Thoracic aorta (tissue), 2 donors: ENCODE measurements around the gene CSTF1. TPM values are rescaled to one million over a fixed set of nuclear protein-coding genes. Genes with fewer than 3 reads are reported as not detected.

Source experiments
- ATAC-seq: fragments of 150-250 bp; one replicate; pipeline ENCODE4 v1.8.0; 2017; ENCODE audit warnings: low read depth; ENCODE audit not compliant: insufficient number of reproducible peaks, low FRiP score
- DNase-seq: peaks from one replicate; pipeline ENCODE4 v3.0.0-alpha.2; 2020; ENCODE audit warnings: low spot score
- H3K27ac ChIP-seq, 2 donors: fragments of 200-600 bp; sonication (generic); 1 replicate in 1 of 2; 2 replicates in 1 of 2; pipeline ENCODE4 v1.5.1; 2016; ENCODE audit warnings: mild to moderate bottlenecking in 2 of 2, moderate library complexity in 2 of 2
- H3K27me3 ChIP-seq: fragments of 200-600 bp; sonication (generic); replicated peaks from 2 replicates; pipeline ENCODE4 v1.6.0; 2016; ENCODE audit warnings: mild to moderate bottlenecking; ENCODE audit not compliant: insufficient read depth
- H3K36me3 ChIP-seq: fragments of 200-600 bp; sonication (generic); one replicate; pipeline ENCODE4 v1.5.1; 2016
- H3K4me1 ChIP-seq, 2 donors: fragments of 200-600 bp; sonication (generic); 1 replicate in 1 of 2; 2 replicates in 1 of 2; pipeline versions ENCODE4 v1.5.1 to v1.6.0; 2016; ENCODE audit warnings: low read depth in 2 of 2, mild to moderate bottlenecking in 1 of 2; ENCODE audit not compliant: control insufficient read depth in 1 of 2
- H3K4me3 ChIP-seq: fragments of 200-600 bp; sonication (generic); 2 replicates; pipeline ENCODE4 v1.5.1; 2016; ENCODE audit warnings: mild to moderate bottlenecking
- H3K9me3 ChIP-seq: fragments of 200-600 bp; sonication (generic); 2 replicates; pipeline ENCODE4 v1.5.1; 2016
- total RNA-seq, 2 donors: library from RNA; depleted of rRNA; stranded (reverse); fragments of >200 nt; gene quantifications; one replicate each; pipeline versions ENCODE4 v1.1.0 to v1.2.3, GENCODE V29; 2016
- TF ChIP-seq, protein P1 (sequence below): fragments of 200-600 bp; sonication (generic); IDR thresholded peaks from one replicate; pipeline ENCODE4 v1.5.1; 2019; ENCODE audit warnings: antibody characterized with exemption

Gene CSTF1
- total RNA-seq, 2 donors from 2014 or later = 4.6 to 22.5 TPM

DNA sequence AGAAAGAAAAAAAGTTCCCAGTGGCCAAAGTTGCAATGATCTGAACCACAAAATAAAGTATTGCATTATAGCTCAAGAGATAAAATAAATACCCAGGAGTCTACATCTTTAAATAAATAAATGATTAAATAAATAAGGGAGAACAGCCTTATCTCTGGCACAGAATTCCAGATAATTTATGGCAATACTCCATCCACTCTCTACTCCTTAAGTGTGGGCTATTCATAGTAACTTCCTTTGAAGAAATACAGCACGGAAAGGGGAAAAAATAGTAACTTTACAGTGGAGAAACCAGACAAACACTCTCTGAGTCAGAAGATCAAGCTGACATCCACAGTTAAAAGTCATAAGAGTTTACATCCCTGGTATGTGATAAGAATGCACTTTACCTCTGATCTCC, 12.1 kb upstream of the CSTF1 start:
- Histone ChIP-seq H3K27ac (no peak overlapping the region), H3K9me3 (no peaks in the 10 kb centered on the region), H3K27me3 (no peaks in the 10 kb centered on the region), H3K4me3 (no peak overlapping the region), H3K4me1 (peaks cover 7 to 8% of the 10 kb centered on the region in 2 donors), H3K36me3 (no peaks in the 10 kb centered on the region)
- ATAC-seq (no peak), DNase-seq (no peak)
- TF ChIP-seq, protein P1, sequence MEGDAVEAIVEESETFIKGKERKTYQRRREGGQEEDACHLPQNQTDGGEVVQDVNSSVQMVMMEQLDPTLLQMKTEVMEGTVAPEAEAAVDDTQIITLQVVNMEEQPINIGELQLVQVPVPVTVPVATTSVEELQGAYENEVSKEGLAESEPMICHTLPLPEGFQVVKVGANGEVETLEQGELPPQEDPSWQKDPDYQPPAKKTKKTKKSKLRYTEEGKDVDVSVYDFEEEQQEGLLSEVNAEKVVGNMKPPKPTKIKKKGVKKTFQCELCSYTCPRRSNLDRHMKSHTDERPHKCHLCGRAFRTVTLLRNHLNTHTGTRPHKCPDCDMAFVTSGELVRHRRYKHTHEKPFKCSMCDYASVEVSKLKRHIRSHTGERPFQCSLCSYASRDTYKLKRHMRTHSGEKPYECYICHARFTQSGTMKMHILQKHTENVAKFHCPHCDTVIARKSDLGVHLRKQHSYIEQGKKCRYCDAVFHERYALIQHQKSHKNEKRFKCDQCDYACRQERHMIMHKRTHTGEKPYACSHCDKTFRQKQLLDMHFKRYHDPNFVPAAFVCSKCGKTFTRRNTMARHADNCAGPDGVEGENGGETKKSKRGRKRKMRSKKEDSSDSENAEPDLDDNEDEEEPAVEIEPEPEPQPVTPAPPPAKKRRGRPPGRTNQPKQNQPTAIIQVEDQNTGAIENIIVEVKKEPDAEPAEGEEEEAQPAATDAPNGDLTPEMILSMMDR = no peak

DNA sequence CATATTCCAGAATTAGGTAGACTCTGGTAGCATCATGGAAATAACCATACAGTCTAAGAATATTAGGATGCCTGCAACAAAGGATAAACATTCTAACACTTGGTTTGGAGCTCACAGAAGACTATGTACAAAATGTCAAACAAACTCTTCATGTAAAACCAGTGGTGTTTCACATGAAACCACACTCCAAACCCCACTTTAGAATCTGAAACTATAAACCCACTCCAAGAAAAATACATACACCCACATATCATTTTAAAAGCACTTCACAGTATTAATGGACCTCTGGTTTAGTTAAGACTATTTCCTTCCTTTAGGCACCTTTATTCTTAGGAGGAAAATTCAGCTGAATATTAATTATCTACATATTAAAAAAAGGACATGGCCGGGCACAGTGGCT, 10.9 kb upstream of the CSTF1 start:
- DNase-seq = no peak
- no peak for ATAC-seq
- Histone ChIP-seq H3K27ac (no peak overlapping the region), H3K4me3 (no peak overlapping the region), H3K9me3 (no peaks in the 10 kb centered on the region), H3K4me1 (peaks cover 7 to 8% of the 10 kb centered on the region in 2 donors), H3K36me3 (no peaks in the 10 kb centered on the region), H3K27me3 (no peaks in the 10 kb centered on the region)
- TF ChIP-seq, protein P1 = no peak

DNA sequence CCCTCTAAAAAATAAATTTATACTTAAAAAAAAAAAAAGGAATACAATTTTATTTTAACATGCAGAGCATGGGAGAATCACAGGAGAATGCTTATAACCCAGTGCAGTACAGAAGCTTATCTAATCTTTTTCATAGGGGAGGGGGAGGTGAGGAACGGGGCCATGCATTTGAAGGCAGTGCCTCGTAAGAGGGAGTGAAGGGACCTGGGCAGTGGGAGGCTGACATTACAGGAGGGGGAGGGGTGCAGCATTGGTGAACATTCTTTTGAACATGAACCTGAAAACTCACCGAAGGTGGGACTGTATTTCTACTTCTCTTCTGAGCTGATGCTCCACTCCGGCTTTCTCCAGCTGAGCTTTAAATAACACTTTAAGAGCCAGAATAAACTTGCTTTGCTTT, 9.7 kb upstream of the CSTF1 start:
- TF ChIP-seq, protein P1 = no peak
- Histone ChIP-seq H3K4me3 (no peak overlapping the region), H3K27ac (no peak overlapping the region), H3K36me3 (no peaks in the 10 kb centered on the region), H3K9me3 (no peaks in the 10 kb centered on the region), H3K4me1 (peaks cover 7 to 8% of the 10 kb centered on the region in 2 donors), H3K27me3 (no peaks in the 10 kb centered on the region)
- ATAC-seq (no peak), DNase-seq (no peak)

DNA sequence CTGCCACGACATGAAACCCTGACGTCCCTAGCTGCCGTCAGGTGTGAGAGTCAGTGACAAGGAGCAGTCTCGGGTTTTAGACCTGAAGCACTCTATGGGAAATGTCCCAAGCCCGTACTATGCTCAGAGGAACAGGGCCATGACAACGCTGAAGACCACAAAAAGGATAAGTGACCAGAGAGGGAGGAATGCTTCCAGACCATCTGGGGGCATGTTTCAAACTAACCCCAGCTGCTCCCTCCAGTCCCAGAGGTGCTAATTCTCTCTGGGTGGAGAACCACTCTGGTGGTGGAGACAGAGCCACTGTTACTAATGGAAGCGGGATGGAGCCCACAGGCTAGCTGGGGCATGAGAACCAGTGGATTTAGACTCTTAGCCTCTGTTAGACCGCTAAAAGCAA, 9.1 kb upstream of the CSTF1 start:
- H3K27ac ChIP-seq = no peak overlapping the region
- DNase-seq = no peak
- no peak for ATAC-seq
- H3K4me3 ChIP-seq = no peak overlapping the region
- H3K36me3 ChIP-seq = no peaks in the 10 kb centered on the region
- H3K27me3 ChIP-seq = no peaks in the 10 kb centered on the region
- TF ChIP-seq, protein P1 = no peak
- no peaks in the 10 kb centered on the region for H3K9me3 ChIP-seq
- peaks cover 7 to 8% of the 10 kb centered on the region in 2 donors for H3K4me1 ChIP-seq

DNA sequence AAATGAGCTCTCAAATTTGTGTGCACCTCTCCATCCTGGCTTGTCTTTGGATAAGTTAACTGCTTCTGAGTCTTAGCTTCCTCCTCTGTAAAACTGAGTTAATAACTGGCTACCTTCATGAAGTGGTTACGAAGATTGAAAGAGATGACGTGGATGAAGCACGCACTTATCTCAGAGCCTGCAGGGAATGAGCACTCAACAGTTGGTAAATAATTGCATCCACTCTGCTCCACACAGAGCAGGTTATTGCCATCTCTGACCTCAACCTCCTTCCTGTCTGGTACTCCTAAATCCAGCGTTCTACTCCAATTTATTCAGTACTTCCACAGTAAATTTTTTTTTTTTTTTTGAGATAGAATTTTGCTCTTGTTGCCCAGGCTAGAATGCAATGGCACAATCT, 7.3 kb upstream of the CSTF1 start:
- TF ChIP-seq, protein P1 = no peak
- Histone ChIP-seq H3K27me3 (no peaks in the 10 kb centered on the region), H3K4me3 (no peak overlapping the region), H3K36me3 (no peaks in the 10 kb centered on the region), H3K9me3 (no peaks in the 10 kb centered on the region), H3K4me1 (peaks cover 7% of the 10 kb centered on the region in 2 donors), H3K27ac (no peak overlapping the region)
- DNase-seq = no peak
- no peak for ATAC-seq
